ENCODE data around the gene FAM163B. TPM values are rescaled to one million over a fixed set of nuclear protein-coding genes. Genes with fewer than 3 reads are reported as not detected.

FAM163B gene
- total RNA-seq, 1 donor from 2014 or later: not detected

GRCh38 chr9:133568186-133568585, 41.0 kb downstream of the FAM163B start:
- DNase-seq (ENCODE audit: low read depth) (no peak), FAIRE-seq (no peak)
- H3K9ac ChIP-seq (ENCODE audit: low read length): no peak overlapping the region
- H3K4me3 Mint-ChIP-seq (ENCODE audit: unreplicated experiment): no peak overlapping the region
- no peak overlapping the region for H2AFZ ChIP-seq (ENCODE audit: low read depth, low read length)
- H3K4me1 Mint-ChIP-seq (ENCODE audit: low read depth, unreplicated experiment): peaks cover 4% of the 10 kb centered on the region
- H3K27ac Mint-ChIP-seq (ENCODE audit: unreplicated experiment): no peak overlapping the region
- H4K20me1 ChIP-seq (ENCODE audit: insufficient read depth, low read length): no peaks in the 10 kb centered on the region
- peaks cover 12% of the 10 kb centered on the region for H3K27me3 ChIP-seq (ENCODE audit: insufficient read depth, low read length)
- H3K79me2 ChIP-seq (ENCODE audit: insufficient read depth, low read length): no peaks in the 10 kb centered on the region
- peaks cover 4% of the 10 kb centered on the region for H3K4me1 ChIP-seq (ENCODE audit: insufficient read depth, low read length)
- H3K9me3 ChIP-seq (ENCODE audit: insufficient read depth, low read depth, low read length): no peaks in the 10 kb centered on the region
- peaks cover 40% of the 10 kb centered on the region for H3K27me3 Mint-ChIP-seq (ENCODE audit: low read depth, unreplicated experiment)
- no peak for TF ChIP-seq EZH2 (IDR thresholded peaks at IDR 0.05; ENCODE audit: insufficient read depth, low read length)
- TF ChIP-seq, protein P1, sequence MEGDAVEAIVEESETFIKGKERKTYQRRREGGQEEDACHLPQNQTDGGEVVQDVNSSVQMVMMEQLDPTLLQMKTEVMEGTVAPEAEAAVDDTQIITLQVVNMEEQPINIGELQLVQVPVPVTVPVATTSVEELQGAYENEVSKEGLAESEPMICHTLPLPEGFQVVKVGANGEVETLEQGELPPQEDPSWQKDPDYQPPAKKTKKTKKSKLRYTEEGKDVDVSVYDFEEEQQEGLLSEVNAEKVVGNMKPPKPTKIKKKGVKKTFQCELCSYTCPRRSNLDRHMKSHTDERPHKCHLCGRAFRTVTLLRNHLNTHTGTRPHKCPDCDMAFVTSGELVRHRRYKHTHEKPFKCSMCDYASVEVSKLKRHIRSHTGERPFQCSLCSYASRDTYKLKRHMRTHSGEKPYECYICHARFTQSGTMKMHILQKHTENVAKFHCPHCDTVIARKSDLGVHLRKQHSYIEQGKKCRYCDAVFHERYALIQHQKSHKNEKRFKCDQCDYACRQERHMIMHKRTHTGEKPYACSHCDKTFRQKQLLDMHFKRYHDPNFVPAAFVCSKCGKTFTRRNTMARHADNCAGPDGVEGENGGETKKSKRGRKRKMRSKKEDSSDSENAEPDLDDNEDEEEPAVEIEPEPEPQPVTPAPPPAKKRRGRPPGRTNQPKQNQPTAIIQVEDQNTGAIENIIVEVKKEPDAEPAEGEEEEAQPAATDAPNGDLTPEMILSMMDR (IDR thresholded peaks at IDR 0.05; ENCODE audit: insufficient read depth, low read depth, low read length): no peak
- no peaks in the 10 kb centered on the region for H3K36me3 Mint-ChIP-seq (ENCODE audit: low read depth, unreplicated experiment)
- no peaks in the 10 kb centered on the region for H3K36me3 ChIP-seq (ENCODE audit: insufficient read depth, low read length)
- no peak overlapping the region for H3K27ac ChIP-seq (ENCODE audit: low read depth, low read length)
- H3K4me3 ChIP-seq (ENCODE audit: insufficient read depth, low read depth, low read length): no peak overlapping the region
- H3K9me3 Mint-ChIP-seq (ENCODE audit: unreplicated experiment): no peaks in the 10 kb centered on the region
- H3K4me2 ChIP-seq (ENCODE audit: low read length): no peak overlapping the region

DNA sequence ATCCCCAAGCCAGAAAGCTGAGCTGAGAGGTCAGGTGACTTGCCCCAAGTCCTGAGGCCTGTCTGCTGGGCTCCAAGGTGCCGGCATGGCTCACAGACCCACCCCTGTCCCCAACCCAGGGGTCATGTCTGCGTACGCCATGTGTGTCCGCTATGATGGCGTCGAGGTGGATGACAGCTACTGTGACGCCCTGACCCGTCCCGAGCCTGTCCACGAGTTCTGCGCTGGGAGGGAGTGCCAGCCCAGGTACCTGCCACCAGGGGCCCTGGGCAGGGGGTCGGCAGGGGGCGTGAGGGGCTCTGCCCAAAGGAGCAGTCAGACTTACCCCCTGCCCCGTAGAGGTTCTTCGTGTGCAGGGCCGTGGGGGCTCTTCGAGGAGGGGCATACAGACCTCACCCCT, 42.4 kb downstream of the FAM163B start:
- no peaks in the 10 kb centered on the region for H3K9me3 Mint-ChIP-seq (ENCODE audit: unreplicated experiment)
- TF ChIP-seq EZH2 (IDR thresholded peaks at IDR 0.05; ENCODE audit: insufficient read depth, low read length): no peak
- TF ChIP-seq, protein P1 (IDR thresholded peaks at IDR 0.05; ENCODE audit: insufficient read depth, low read depth, low read length): no peak
- H3K4me1 ChIP-seq (ENCODE audit: insufficient read depth, low read length): peaks cover 4% of the 10 kb centered on the region
- peaks cover 11% of the 10 kb centered on the region for H3K27me3 ChIP-seq (ENCODE audit: insufficient read depth, low read length)
- H3K4me3 Mint-ChIP-seq (ENCODE audit: unreplicated experiment): no peak overlapping the region
- H3K4me2 ChIP-seq (ENCODE audit: low read length): no peak overlapping the region
- H3K36me3 ChIP-seq (ENCODE audit: insufficient read depth, low read length): no peaks in the 10 kb centered on the region
- FAIRE-seq: no peak
- H3K79me2 ChIP-seq (ENCODE audit: insufficient read depth, low read length): no peaks in the 10 kb centered on the region
- no peak overlapping the region for H3K9ac ChIP-seq (ENCODE audit: low read length)
- DNase-seq (ENCODE audit: low read depth): no peak
- no peaks in the 10 kb centered on the region for H4K20me1 ChIP-seq (ENCODE audit: insufficient read depth, low read length)
- peaks cover 6% of the 10 kb centered on the region for H3K4me1 Mint-ChIP-seq (ENCODE audit: low read depth, unreplicated experiment)
- H3K27me3 Mint-ChIP-seq (ENCODE audit: low read depth, unreplicated experiment): peaks cover 37% of the 10 kb centered on the region
- no peak overlapping the region for H3K27ac ChIP-seq (ENCODE audit: low read depth, low read length)
- H2AFZ ChIP-seq (ENCODE audit: low read depth, low read length): no peak overlapping the region
- no peaks in the 10 kb centered on the region for H3K9me3 ChIP-seq (ENCODE audit: insufficient read depth, low read depth, low read length)
- H3K4me3 ChIP-seq (ENCODE audit: insufficient read depth, low read depth, low read length): no peak overlapping the region
- no peak overlapping the region for H3K27ac Mint-ChIP-seq (ENCODE audit: unreplicated experiment)
- no peaks in the 10 kb centered on the region for H3K36me3 Mint-ChIP-seq (ENCODE audit: low read depth, unreplicated experiment)

DNA sequence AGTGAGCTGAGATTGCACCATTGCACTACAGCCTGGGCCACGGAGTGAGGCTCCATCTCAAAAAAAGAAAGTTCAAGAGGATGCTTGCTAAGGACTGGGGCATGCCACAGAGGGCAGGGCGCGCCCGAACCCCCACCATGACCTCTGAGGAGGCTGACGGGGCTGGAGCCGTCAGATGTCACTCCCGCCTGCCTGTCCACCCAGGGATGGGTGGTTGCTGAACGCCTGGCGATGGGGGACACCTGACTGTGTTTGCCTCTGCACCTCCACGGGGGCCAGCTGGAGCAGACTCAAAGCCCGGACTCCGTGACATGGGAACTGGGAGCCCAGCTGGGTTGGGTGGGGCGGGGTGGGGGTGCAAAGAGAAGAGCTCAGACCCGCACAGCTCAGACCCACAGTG, 42.8 kb downstream of the FAM163B start:
- H3K27me3 Mint-ChIP-seq (ENCODE audit: low read depth, unreplicated experiment): peaks cover 41% of the 10 kb centered on the region
- Histone ChIP-seq H3K27ac (ENCODE audit: low read depth, low read length) (no peak overlapping the region), H3K4me1 (ENCODE audit: insufficient read depth, low read length) (peaks cover 4% of the 10 kb centered on the region), H3K36me3 (ENCODE audit: insufficient read depth, low read length) (no peaks in the 10 kb centered on the region), H3K9ac (ENCODE audit: low read length) (no peak overlapping the region), H3K9me3 (ENCODE audit: insufficient read depth, low read depth, low read length) (no peaks in the 10 kb centered on the region), H4K20me1 (ENCODE audit: insufficient read depth, low read length) (no peaks in the 10 kb centered on the region), H2AFZ (ENCODE audit: low read depth, low read length) (no peak overlapping the region), H3K79me2 (ENCODE audit: insufficient read depth, low read length) (no peaks in the 10 kb centered on the region), H3K4me2 (ENCODE audit: low read length) (no peak overlapping the region), H3K27me3 (ENCODE audit: insufficient read depth, low read length) (peaks cover 11% of the 10 kb centered on the region), H3K4me3 (ENCODE audit: insufficient read depth, low read depth, low read length) (no peak overlapping the region)
- H3K4me3 Mint-ChIP-seq (ENCODE audit: unreplicated experiment): no peak overlapping the region
- no peaks in the 10 kb centered on the region for H3K9me3 Mint-ChIP-seq (ENCODE audit: unreplicated experiment)
- H3K36me3 Mint-ChIP-seq (ENCODE audit: low read depth, unreplicated experiment): no peaks in the 10 kb centered on the region
- H3K27ac Mint-ChIP-seq (ENCODE audit: unreplicated experiment): no peak overlapping the region
- no peak for TF ChIP-seq EZH2 (IDR thresholded peaks at IDR 0.05; ENCODE audit: insufficient read depth, low read length)
- TF ChIP-seq, protein P1 (IDR thresholded peaks at IDR 0.05; ENCODE audit: insufficient read depth, low read depth, low read length): no peak
- H3K4me1 Mint-ChIP-seq (ENCODE audit: low read depth, unreplicated experiment): peaks cover 6% of the 10 kb centered on the region
- FAIRE-seq (no peak), DNase-seq (ENCODE audit: low read depth) (no peak)
